HCT116 (cell line): ENCODE results near the gene VIPR2. TPM values are rescaled to one million over a fixed set of nuclear protein-coding genes. Genes with fewer than 3 reads are reported as not detected.
A peak's percentile ranks its signal among the peaks of the same experiment; 100 is the strongest.

ENCODE experiments used
- ATAC-seq: fragments of 200-7000 bp; cut with Tn5 transposase; 2 replicates; pipeline ENCODE4 v1.9.1; 2020; ENCODE audit warnings: mild to moderate bottlenecking, moderate library complexity
- BruUV-seq: library from RNA; stranded (reverse); fragments of 400-500 nt; replicated peaks from 2 replicates; lab custom pipeline; 2021; lab: Mats Ljungman, UMichigan
- CTCF ChIA-PET: fragments of 300-600 bp; sonication (Branson Sonifier 250); formaldehyde crosslinking; loops from one replicate; lab custom pipeline; 2021; ENCODE audit warnings: antibody characterized with exemption; lab: Charles Lee
- POLR2A ChIA-PET: fragments of 300-600, 350-600 bp; sonication (Branson Sonifier 250); formaldehyde crosslinking; loops from one replicate; lab custom pipeline; 2021; ENCODE audit warnings: antibody characterized with exemption; lab: Charles Lee
- RAD21 ChIA-PET, 2 experiments: fragments of 300-600 bp; sonication (Branson Sonifier 250); formaldehyde crosslinking; loops; one replicate each; lab custom pipeline; 2023; ENCODE audit warnings: low total read pairs in 2 of 2; ENCODE audit not compliant: uncharacterized antibody in 2 of 2, unreplicated experiment in 2 of 2, low non-redundant PET in 1 of 2; lab: Charles Lee
- DNase-seq: peaks from one replicate; pipeline ENCODE4 v3.0.0-alpha.2; 2010; ENCODE audit warnings: low read depth, low spot score
- H2AFZ ChIP-seq: fragments of 200-600 bp; shearing (Covaris generic), sonication (generic); 2 replicates; pipeline ENCODE4 v1.6.1; 2017; ENCODE audit warnings: low read depth, mixed run types, mixed read lengths, antibody characterized with exemption, low read length; ENCODE audit not compliant: poor library complexity, severe bottlenecking
- H3K27ac ChIP-seq: 2 replicates; pipeline ENCODE4 v1.5.1; 2012; ENCODE audit warnings: low read depth, low read length
- H3K27me3 ChIP-seq: fragments of 200-600 bp; sonication (generic); 2 replicates; pipeline ENCODE4 v1.6.1; 2016; ENCODE audit warnings: mixed run types, low read length, mixed read lengths; ENCODE audit not compliant: insufficient read depth
- H3K36me3 ChIP-seq, 2 experiments: fragments of 200-500 bp in 1 of 2; fragments of 200-600 bp in 1 of 2; sonication (Bioruptor generic) in 1 of 2; sonication (generic) in 1 of 2; 2 replicates each; pipeline versions ENCODE4 v1.5.1 to v1.6.1; 2014 to 2016; ENCODE audit warnings: low read length in 2 of 2, inconsistent platforms in 1 of 2, mixed read lengths in 1 of 2, mixed run types in 1 of 2; ENCODE audit not compliant: insufficient read depth in 2 of 2, control insufficient read depth in 1 of 2
- H3K4me1 ChIP-seq, 2 experiments: fragments of 200-600 bp in 1 of 2; sonication (generic) in 1 of 2; 2 replicates each; pipeline versions ENCODE4 v1.5.1 to v1.6.1; 2012 to 2017; ENCODE audit warnings: low read length in 2 of 2, inconsistent platforms in 1 of 2, mild to moderate bottlenecking in 1 of 2, mixed read lengths in 1 of 2, mixed run types in 1 of 2, moderate library complexity in 1 of 2; ENCODE audit not compliant: insufficient read depth in 2 of 2, control insufficient read depth in 1 of 2
- H3K4me2 ChIP-seq: fragments of 200-600 bp; sonication (generic); 2 replicates; pipeline ENCODE4 v1.6.1; 2017; ENCODE audit warnings: mixed run types, low read length, mixed read lengths
- H3K4me3 ChIP-seq, 2 experiments: fragments of 200-600 bp in 1 of 2; sonication (generic) in 1 of 2; replicated peaks in 1 of 2; 2 replicates each; pipeline ENCODE4 v1.5.1; 2011 to 2016; ENCODE audit warnings: low read length in 2 of 2, control low read depth in 1 of 2, low read depth in 1 of 2, mild to moderate bottlenecking in 1 of 2, mixed read lengths in 1 of 2, mixed run types in 1 of 2
- H3K79me2 ChIP-seq: fragments of 200-600 bp; sonication (generic); 2 replicates; pipeline ENCODE4 v1.6.1; 2017; ENCODE audit warnings: mild to moderate bottlenecking, mixed run types, low read length, moderate library complexity, mixed read lengths; ENCODE audit not compliant: insufficient read depth
- H3K9ac ChIP-seq: fragments of 200-600 bp; sonication (generic); 2 replicates; pipeline ENCODE4 v1.6.1; 2016; ENCODE audit warnings: low read length, mixed read lengths
- H3K9me2 ChIP-seq: fragments of 200-600 bp; sonication (generic), shearing (Covaris generic); 2 replicates; pipeline ENCODE4 v1.6.1; 2017; ENCODE audit warnings: mixed run types, mild to moderate bottlenecking, moderate library complexity; ENCODE audit not compliant: insufficient read depth
- H3K9me3 ChIP-seq, 2 experiments: fragments of 200-500 bp in 1 of 2; fragments of 200-600 bp in 1 of 2; sonication (Bioruptor generic) in 1 of 2; sonication (generic) in 1 of 2; 2 replicates each; pipeline ENCODE4 v1.6.1; 2014 to 2017; ENCODE audit warnings: low read length in 2 of 2, mixed read lengths in 2 of 2, inconsistent platforms in 1 of 2, low read depth in 1 of 2, mild to moderate bottlenecking in 1 of 2, mixed run types in 1 of 2, moderate library complexity in 1 of 2; ENCODE audit not compliant: control insufficient read depth in 1 of 2, insufficient read depth in 1 of 2
- H4K20me1 ChIP-seq: fragments of 200-600 bp; sonication (generic), shearing (Covaris generic); 2 replicates; pipeline ENCODE4 v1.6.1; 2017; ENCODE audit warnings: mixed run types, mild to moderate bottlenecking, moderate library complexity; ENCODE audit not compliant: insufficient read depth
- CBX3 ChIP-seq: IDR thresholded peaks from 2 replicates; pipeline ENCODE4 v1.6.1; 2012; ENCODE audit warnings: low read depth
- CEBPB ChIP-seq: IDR thresholded peaks from 2 replicates; pipeline ENCODE4 v1.6.1; 2012; ENCODE audit warnings: low read depth
- EZH2 ChIP-seq: fragments of 200-600 bp; sonication (generic); IDR thresholded peaks from 2 replicates; pipeline ENCODE4 v1.6.1; 2017; ENCODE audit warnings: antibody characterized with exemption, mixed run types
- FOSL1 ChIP-seq: IDR thresholded peaks from 2 replicates; pipeline ENCODE4 v1.6.1; 2012; ENCODE audit warnings: low read depth
- MAX ChIP-seq: IDR thresholded peaks from 2 replicates; pipeline ENCODE4 v1.6.1; 2012
- POLR2A ChIP-seq: IDR thresholded peaks from 2 replicates; pipeline ENCODE4 v1.7.0; 2011; ENCODE audit warnings: borderline replicate concordance; ENCODE audit not compliant: insufficient read depth, insufficient read length; ENCODE audit errors: extremely low read depth
- POLR2AphosphoS5 ChIP-seq: IDR thresholded peaks from 2 replicates; pipeline ENCODE4 v1.6.1; 2011; ENCODE audit warnings: mild to moderate bottlenecking, low read depth, low read length, moderate library complexity
- REST ChIP-seq: IDR thresholded peaks from 2 replicates; pipeline ENCODE4 v1.6.1; 2012; ENCODE audit warnings: low read depth
- SIN3A ChIP-seq: IDR thresholded peaks from 2 replicates; pipeline ENCODE4 v1.6.1; 2012; ENCODE audit warnings: low read depth
- ZFX ChIP-seq: fragments of 450-650 bp; IDR thresholded peaks from 2 replicates; pipeline ENCODE4 v1.6.1; 2017
- ZNF274 ChIP-seq: fragments of 200-500 bp; sonication (Bioruptor generic); IDR thresholded peaks from 2 replicates; pipeline ENCODE4 v1.6.1; 2014; ENCODE audit warnings: mild to moderate bottlenecking, low read depth, low read length, inconsistent platforms
- intact Hi-C: fragments of 100-400 bp; cut with micrococcal nuclease; formaldehyde crosslinking; loops from 2 replicates; pipeline ENCODE4 v1.10.0; 2022
- total RNA-seq: library from RNA; stranded (reverse); gene quantifications from one replicate; pipeline ENCODE4 v1.2.1, GENCODE V29; 2021; ENCODE audit not compliant: unreplicated experiment

VIPR2 gene
- total RNA-seq, 1 experiment from 2014 or later = 0.10 TPM

- Histone ChIP-seq H3K27ac (no peak overlapping the region), H3K4me3 (no peak overlapping the region), H3K9me2 (no peaks in the 10 kb centered on the region), H3K36me3 (no peaks in the 10 kb centered on the region), H3K9ac (no peak overlapping the region), H4K20me1 (no peaks in the 10 kb centered on the region), H3K79me2 (no peaks in the 10 kb centered on the region), H3K4me2 (no peak overlapping the region), H3K9me3 (no peaks in the 10 kb centered on the region), H3K4me1 (no peaks in the 10 kb centered on the region), H3K27me3 (no peaks in the 10 kb centered on the region), H2AFZ (no peak overlapping the region)
- BruUV-seq = no TSS peak
- ChIA-PET RAD21 (no interaction called here), CTCF (no interaction called here), POLR2A (no interaction called here)
- intact Hi-C loops = no loop called here
- no peak for DNase-seq
- peak; percentile 22; the same call in 1 of the 2 replicates for ATAC-seq
- TF ChIP-seq CEBPB (no peak), CBX3 (no peak), ZFX (no peak), ZNF274 (no peak)
These were observed 80.4 kb downstream of the VIPR2 start for GRCh38 chr7:159064121-159064815.

- intact Hi-C loops = no loop called here
- POLR2A ChIA-PET = no interaction called here
These were observed 81.4 kb downstream of the VIPR2 start for GRCh38 chr7:159063046-159063840.

More at GRCh38 chr7:159063046-159063840, 81.4 kb downstream of the VIPR2 start:
- TF ChIP-seq REST = no peak
- TF ChIP-seq FOSL1 = no peak
- no peak for TF ChIP-seq CEBPB
- no peak for TF ChIP-seq EZH2
- no peak for TF ChIP-seq POLR2AphosphoS5
- no peak for TF ChIP-seq SIN3A
- TF ChIP-seq POLR2A = no peak
- no peak for TF ChIP-seq MAX
- TF ChIP-seq CBX3 = no peak
- no peak for TF ChIP-seq ZFX
- TF ChIP-seq ZNF274 = no peak
- Histone ChIP-seq H2AFZ (no peak overlapping the region), H3K4me3 (no peak overlapping the region), H3K9me2 (no peaks in the 10 kb centered on the region), H3K27ac (no peak overlapping the region), H3K9ac (no peak overlapping the region), H3K9me3 (no peaks in the 10 kb centered on the region), H3K4me2 (no peak overlapping the region), H3K4me1 (no peaks in the 10 kb centered on the region), H4K20me1 (no peaks in the 10 kb centered on the region), H3K27me3 (no peaks in the 10 kb centered on the region), H3K36me3 (no peaks in the 10 kb centered on the region), H3K79me2 (no peaks in the 10 kb centered on the region)
- ATAC-seq (no peak), DNase-seq (no peak)
- CTCF ChIA-PET = no interaction called here
- BruUV-seq = no TSS peak
- RAD21 ChIA-PET = no interaction called here
